Measurements from ENCODE around the gene TSPEAR.

The TSPEAR gene

GRCh38 chr21:44502171-44502958, 209.0 kb downstream of the TSPEAR start:
- DNase-seq (ENCODE audit: low read depth in 2 of 2) = no peak

GRCh38 chr21:44500111-44500510, 211.3 kb downstream of the TSPEAR start:
- DNase-seq (ENCODE audit: low read depth in 2 of 2) = no peak

DNA sequence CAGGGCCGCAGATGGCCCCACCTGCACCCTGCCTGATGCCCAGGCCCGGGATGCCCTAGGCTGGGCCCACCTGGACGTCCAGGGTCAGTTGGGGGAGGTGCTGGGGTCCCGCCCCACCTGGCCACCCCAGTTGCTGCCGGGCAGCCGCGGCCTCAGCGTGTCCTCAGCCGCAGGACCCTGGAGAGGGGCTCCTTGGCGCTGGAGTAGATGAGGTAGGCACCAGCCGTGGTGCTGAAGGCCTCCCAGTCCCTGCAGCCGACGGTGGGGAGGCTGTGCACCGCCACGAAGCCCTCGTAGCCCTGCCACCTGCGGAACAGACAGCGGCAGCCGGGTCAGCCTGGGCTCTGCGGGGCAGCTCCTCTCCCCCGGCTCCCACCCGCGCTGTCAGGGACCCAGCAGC, 211.7 kb downstream of the TSPEAR start:
- no peak for DNase-seq (ENCODE audit: low read depth in 2 of 2)

GRCh38 chr21:44499211-44499560, 212.2 kb downstream of the TSPEAR start:
- no peak for DNase-seq (ENCODE audit: low read depth in 2 of 2)

GRCh38 chr21:44498280-44499210, 212.8 kb downstream of the TSPEAR start:
- no peak for DNase-seq (ENCODE audit: low read depth in 2 of 2)

GRCh38 chr21:44497703-44498126, 213.7 kb downstream of the TSPEAR start:
- DNase-seq (ENCODE audit: low read depth in 2 of 2) = no peak

- DNase-seq (ENCODE audit: low read depth in 2 of 2) = no peak
These were observed 214.5 kb downstream of the TSPEAR start for GRCh38 chr21:44496564-44497550.

DNA sequence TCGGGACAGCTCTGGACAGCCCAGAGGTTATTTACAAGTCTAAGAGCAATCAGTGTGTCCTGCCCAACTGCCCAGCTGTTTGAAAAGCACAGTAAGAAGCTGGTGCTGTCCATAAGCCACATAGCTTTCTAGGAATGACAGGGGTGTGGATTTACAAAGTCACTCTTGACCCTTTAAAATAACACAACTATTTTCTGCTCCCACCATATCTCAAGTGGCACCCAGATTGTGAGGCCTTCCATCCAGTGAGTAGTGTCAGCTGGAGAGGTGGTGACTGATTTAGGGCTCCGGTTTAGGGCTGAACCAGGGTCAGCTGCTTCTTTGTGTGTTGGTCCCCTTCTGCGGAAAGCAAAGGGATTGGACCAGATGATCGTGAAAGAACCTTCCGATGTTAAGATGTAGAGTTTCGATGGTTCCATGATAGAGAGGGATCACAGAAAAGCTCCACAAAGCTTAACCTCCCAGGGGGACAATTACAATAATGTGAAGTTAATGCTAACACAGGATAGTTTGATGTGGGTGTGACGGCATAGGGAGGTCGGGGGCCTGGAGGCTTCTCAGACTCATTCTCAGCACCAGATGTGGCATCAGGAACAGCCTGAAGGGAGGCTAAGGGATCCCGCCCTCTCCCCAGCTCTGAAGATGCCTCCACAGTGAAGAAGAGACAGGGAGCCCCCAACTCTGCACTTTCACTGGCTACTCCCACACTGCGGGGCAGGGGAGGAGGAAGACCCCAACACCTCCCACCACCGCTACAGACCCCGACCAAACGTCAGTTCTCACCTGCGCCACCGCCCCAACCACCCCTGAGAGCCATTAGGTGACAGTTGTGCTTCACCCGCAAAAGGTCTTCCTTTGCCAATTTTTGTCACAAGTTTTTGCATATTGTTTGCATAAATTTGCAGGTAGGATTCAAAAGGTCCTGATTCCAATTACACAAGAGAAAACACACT, 215.5 kb downstream of the TSPEAR start:
- no peak for DNase-seq (ENCODE audit: low read depth in 2 of 2)

GRCh38 chr21:44494956-44495355, 216.4 kb downstream of the TSPEAR start:
- no peak for DNase-seq (ENCODE audit: low read depth in 2 of 2)

DNA sequence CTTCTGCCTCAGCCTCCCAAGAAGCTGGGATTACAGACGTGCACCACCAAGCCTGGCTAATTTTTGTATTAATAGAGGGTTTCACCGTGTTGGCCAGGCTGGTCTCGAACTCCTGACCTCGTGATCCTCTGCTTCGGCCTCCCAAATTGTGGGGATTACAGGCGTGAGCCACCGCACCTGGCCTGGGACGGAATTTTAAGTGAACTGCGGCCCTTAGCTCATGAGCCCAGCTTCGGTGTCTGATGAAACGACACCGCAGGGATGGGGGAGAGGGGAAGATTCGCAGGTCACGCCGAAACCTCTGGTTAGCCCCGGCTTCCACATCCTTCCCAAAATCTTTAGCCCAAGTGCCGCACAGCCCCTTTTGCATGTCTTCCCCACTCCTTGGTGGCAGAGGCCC, 217.0 kb downstream of the TSPEAR start:
- DNase-seq (ENCODE audit: low read depth in 2 of 2) = no peak

- no peak for DNase-seq (ENCODE audit: low read depth in 2 of 2)
These were observed 218.6 kb downstream of the TSPEAR start for GRCh38 chr21:44492567-44493385.

GRCh38 chr21:44490816-44491215, 220.6 kb downstream of the TSPEAR start:
- DNase-seq (ENCODE audit: low read depth in 2 of 2) = no peak

- no peak for DNase-seq (ENCODE audit: low read depth in 2 of 2)
These were observed 221.0 kb downstream of the TSPEAR start for GRCh38 chr21:44490405-44490804.

DNA sequence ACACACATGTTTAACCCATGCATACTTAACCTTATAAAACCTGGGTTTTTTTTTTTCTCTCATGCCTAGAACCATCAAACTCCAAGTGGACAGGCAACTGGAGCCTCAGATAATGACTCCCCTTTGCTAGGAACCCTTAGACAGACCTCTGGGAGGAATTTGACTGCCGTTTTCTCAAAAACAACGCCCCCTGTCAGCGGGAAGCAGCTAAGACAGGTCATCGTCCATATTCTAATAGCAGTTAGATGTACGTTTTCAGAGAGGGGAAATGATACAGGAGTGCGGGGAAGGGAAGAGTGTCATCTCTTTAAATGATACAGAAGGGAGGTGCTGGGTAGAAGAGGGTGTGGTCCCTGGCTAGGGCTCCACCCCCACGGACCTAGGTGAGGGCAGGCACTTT, 221.4 kb downstream of the TSPEAR start:
- DNase-seq (ENCODE audit: low read depth in 2 of 2) = no peak

GRCh38 chr21:44487831-44488230, 223.5 kb downstream of the TSPEAR start:
- peak; percentile 43 to 66 for DNase-seq (ENCODE audit: low read depth in 2 of 2)

GRCh38 chr21:44486302-44486701, 225.1 kb downstream of the TSPEAR start:
- DNase-seq (ENCODE audit: low read depth in 2 of 2) = no peak

DNA sequence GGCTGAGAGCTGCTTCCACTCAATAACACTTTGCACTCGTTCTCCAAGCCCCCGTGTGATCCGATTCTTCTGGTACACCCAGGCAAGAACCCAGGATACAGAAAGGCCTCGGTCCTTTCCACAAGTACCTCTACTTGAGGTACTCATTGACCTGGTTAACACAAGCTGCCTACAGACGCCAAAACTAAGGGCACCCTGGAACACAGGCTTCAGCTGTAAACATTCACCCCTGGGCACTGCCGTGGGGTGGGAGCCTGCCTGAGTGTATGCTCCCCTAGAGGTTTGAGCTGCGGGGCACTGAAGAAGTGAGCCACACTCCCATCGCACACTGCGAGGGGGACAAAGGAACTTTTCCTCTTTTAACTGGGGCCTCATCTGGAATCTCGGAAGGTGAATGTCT, 225.6 kb downstream of the TSPEAR start:
- DNase-seq (ENCODE audit: low read depth in 2 of 2) = no peak

GRCh38 chr21:44485254-44485793, 226.0 kb downstream of the TSPEAR start:
- peak in 1 of 2 donors; percentile 33 for DNase-seq (ENCODE audit: low read depth in 2 of 2)

- no peak for DNase-seq (ENCODE audit: low read depth in 2 of 2)
These were observed 226.7 kb downstream of the TSPEAR start for GRCh38 chr21:44484498-44485253.

All from stimulated activated CD4-positive, alpha-beta T cell treated with anti-CD3 and anti-CD28 coated beads, Interleukin-4, amount 100 ng/mL, for 48 hours (primary cell).